A549 (cell line): ENCODE results near the gene POLR2E.

Source experiments
- CTCF ChIP-seq: fragments of >200 bp; sonication (Bioruptor Twin); formaldehyde crosslinking; IDR thresholded peaks from 3 replicates; pipeline ENCODE4 v1.5.1; 2016
- EP300 ChIP-seq, 2 experiments: fragments of >200 bp; sonication (Bioruptor Twin); formaldehyde crosslinking; IDR thresholded peaks; 2 replicates in 1 of 2; 3 replicates in 1 of 2; pipeline ENCODE4 v1.6.1; 2016 to 2017
- FOSB ChIP-seq: fragments of 250-450 bp; sonication (Bioruptor Pico); IDR thresholded peaks from 2 replicates; pipeline ENCODE4 v1.5.0; 2020; ENCODE audit warnings: mild to moderate bottlenecking, moderate library complexity
- PHF8 ChIP-seq: fragments of 200-600 bp; sonication (generic); IDR thresholded peaks from 2 replicates; pipeline ENCODE4 v1.6.1; 2016; ENCODE audit warnings: low read depth, mild to moderate bottlenecking, antibody characterized with exemption, moderate library complexity, borderline replicate concordance
- POLR2A ChIP-seq: IDR thresholded peaks from 2 replicates; pipeline ENCODE4 v1.6.1; 2012; ENCODE audit warnings: mild to moderate bottlenecking, low read length

- TF ChIP-seq CTCF = no peak
- no peak for TF ChIP-seq FOSB (CRISPR knock-in tag)
- no peak for TF ChIP-seq EP300 (IDR thresholded peaks at IDR 0.05)
- TF ChIP-seq PHF8 = no peak
- TF ChIP-seq POLR2A = no peak
Measured at GRCh38 chr19:1054102-1055027, 40.8 kb downstream of the POLR2E start.
